Stimulated activated naive B cell treated with anti-CD40 and anti-IgM and Interleukin-4, amounts not matched to agents 10 μg/mL and 1 μg/mL and 100 μg/mL, for 72 hours (primary cell): ENCODE results near the gene CD9.

Experiments
- ATAC-seq, 2 donors: fragments of 150-1000 bp; cut with Tn5 transposase; replicated peaks; 2 replicates each; pipeline ENCODE4 v1.10.0; 2021; ENCODE audit warnings: moderate library complexity in 1 of 2
- DNase-seq: peaks from one replicate; pipeline ENCODE4 v3.0.0; 2021
- H3K27ac Mint-ChIP-seq: one replicate; pipeline ENCODE4 v1.8.0; 2022; ENCODE audit warnings: mild to moderate bottlenecking, mixed read lengths
- H3K27me3 Mint-ChIP-seq, 2 donors: one replicate each; pipeline ENCODE4 v1.8.0; 2022; ENCODE audit warnings: mixed read lengths in 2 of 2
- H3K36me3 Mint-ChIP-seq, 2 donors: one replicate each; pipeline ENCODE4 v1.8.0; 2022; ENCODE audit warnings: mixed read lengths in 2 of 2, mild to moderate bottlenecking in 1 of 2
- H3K4me1 Mint-ChIP-seq, 2 donors: one replicate each; pipeline ENCODE4 v1.8.0; 2022; ENCODE audit warnings: mixed read lengths in 2 of 2, mild to moderate bottlenecking in 1 of 2
- H3K4me3 Mint-ChIP-seq, 2 donors: one replicate each; pipeline ENCODE4 v1.8.0; 2022; ENCODE audit warnings: mild to moderate bottlenecking in 2 of 2, mixed read lengths in 2 of 2, moderate library complexity in 1 of 2
- H3K9me3 Mint-ChIP-seq, 2 donors: one replicate each; pipeline ENCODE4 v1.8.0; 2022; ENCODE audit warnings: mixed read lengths in 2 of 2, mild to moderate bottlenecking in 1 of 2

Gene CD9

GRCh38 chr12:6226679-6227051 is 26.5 kb downstream of the CD9 start:
- H3K36me3 Mint-ChIP-seq = no peaks in the 10 kb centered on the region
- no peaks in the 10 kb centered on the region for H3K9me3 Mint-ChIP-seq
- H3K27ac Mint-ChIP-seq = peak overlapping the region; percentile 42
- H3K4me1 Mint-ChIP-seq = peaks cover 27 to 54% of the 10 kb centered on the region in 2 donors
- peak overlapping the region in 1 of 2 donors; percentile 33 for H3K4me3 Mint-ChIP-seq
- no peak for ATAC-seq
- DNase-seq = no peak
- peaks cover 0 to 4% of the 10 kb centered on the region in 2 donors for H3K27me3 Mint-ChIP-seq

GRCh38 chr12:6228535-6229223 is 28.5 kb downstream of the CD9 start:
- no peak for DNase-seq

DNA sequence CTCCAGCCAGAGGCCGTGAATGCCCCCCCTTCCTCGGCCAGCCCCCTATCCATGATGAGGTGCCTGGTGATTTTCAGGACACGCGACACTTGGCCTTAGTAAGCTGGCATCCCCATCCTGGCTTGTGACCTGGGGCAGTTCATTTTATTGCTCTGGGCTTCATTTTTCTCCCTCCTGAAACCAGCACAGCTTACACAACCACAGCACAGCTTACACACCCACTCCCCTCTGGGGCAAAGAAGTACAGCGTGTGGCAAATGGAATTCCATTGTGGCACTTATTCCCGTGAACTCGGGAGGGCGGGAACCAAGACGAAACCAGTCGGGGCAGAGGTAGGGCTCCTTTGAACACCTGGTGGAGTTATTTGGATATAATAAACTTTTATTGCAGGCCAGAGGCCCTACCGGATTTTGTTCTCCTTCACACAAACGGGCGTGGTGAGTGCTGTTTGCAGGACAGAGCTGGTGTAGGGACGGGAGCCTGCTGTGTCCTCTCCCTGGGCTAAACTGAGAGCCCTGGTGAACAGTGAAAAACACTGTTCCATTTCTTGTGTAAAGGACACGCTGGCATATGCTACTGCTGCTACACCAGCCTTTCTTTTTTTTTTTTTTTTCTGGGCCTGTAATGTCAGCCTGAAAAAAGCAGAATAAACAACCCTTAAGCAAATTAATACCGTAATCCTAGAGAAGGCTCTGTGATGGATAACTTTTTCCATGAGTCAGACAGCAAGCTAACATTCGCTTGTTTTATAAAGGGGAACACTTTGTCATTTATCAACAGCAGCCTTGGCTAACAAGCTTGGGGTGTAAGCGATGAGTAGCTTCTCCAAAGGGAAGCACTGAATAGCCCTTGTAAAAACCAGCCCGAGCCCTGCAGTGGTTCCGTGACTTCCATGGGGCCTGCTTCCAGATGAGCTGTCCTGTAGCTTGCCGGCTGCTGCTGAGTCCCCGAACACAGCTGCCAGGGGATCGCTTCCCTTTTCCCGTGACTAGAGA is 29.3 kb downstream of the CD9 start:
- Mint-ChIP-seq H3K9me3 (no peaks in the 10 kb centered on the region), H3K27me3 (peaks cover 0 to 4% of the 10 kb centered on the region in 2 donors), H3K4me1 (peaks cover 25 to 35% of the 10 kb centered on the region in 2 donors), H3K27ac (no peak overlapping the region), H3K36me3 (peaks cover 3 to 6% of the 10 kb centered on the region in 2 donors), H3K4me3 (no peak overlapping the region)
- no peak for ATAC-seq
- DNase-seq = no peak

More at GRCh38 chr12:6228535-6229223, 28.5 kb downstream of the CD9 start:
- ATAC-seq = no peak
- Mint-ChIP-seq H3K36me3 (peaks cover 0 to 1% of the 10 kb centered on the region in 2 donors), H3K4me1 (peaks cover 27 to 43% of the 10 kb centered on the region in 2 donors), H3K9me3 (no peaks in the 10 kb centered on the region), H3K27ac (no peak overlapping the region), H3K27me3 (peaks cover 0 to 4% of the 10 kb centered on the region in 2 donors), H3K4me3 (no peak overlapping the region)

DNA sequence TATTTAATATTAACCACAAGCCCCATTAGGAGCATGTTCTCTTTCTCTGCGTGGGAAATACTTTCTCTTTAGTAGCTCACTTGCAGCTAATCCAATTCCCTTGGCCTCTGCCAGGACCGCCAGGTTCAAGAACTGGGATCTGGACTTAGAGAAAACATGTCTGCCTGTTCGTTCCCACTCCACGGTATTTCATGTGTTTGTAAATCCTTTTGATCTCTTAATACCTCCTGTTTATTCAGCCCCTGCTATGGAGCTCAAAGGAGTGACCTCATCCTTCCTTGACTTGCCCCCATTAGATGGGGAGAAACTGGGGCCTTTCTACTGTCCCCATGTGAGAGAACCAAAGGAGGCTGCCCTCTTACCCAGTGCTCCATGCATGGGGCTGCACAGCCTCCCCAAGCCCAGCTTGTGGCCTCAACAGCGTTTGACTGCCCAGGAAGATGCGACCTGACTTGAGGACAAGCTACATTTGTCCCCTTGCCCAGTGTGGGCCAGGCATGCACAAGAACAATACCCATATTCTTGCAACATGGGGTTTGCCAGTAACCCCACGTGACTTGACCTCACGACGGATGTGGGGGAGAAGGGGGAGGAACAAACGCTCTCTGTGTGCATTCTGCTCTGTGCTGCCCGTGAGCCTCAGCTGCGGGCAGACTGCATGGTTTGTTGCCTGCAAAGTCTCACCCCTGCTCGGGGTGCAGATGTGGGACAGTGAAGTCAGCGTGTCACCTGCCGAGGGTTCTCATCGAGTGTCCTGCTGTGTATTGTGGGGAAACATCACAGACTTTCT is 30.3 kb downstream of the CD9 start:
- ATAC-seq = peak; percentile 94 to 97
- Mint-ChIP-seq H3K9me3 (no peaks in the 10 kb centered on the region), H3K4me1 (peaks cover 21 to 25% of the 10 kb centered on the region in 2 donors), H3K27ac (peak overlapping the region; percentile 76), H3K27me3 (peaks cover 0 to 4% of the 10 kb centered on the region in 2 donors), H3K36me3 (peaks cover 6 to 15% of the 10 kb centered on the region in 2 donors), H3K4me3 (peak overlapping the region in 1 of 2 donors; percentile 1)
- peak; percentile 39 for DNase-seq

- DNase-seq (no peak), ATAC-seq (no peak)
- peaks cover 10 to 14% of the 10 kb centered on the region in 2 donors for H3K4me1 Mint-ChIP-seq
- H3K27ac Mint-ChIP-seq = no peak overlapping the region
- no peaks in the 10 kb centered on the region for H3K27me3 Mint-ChIP-seq
- H3K36me3 Mint-ChIP-seq = peaks cover 11 to 20% of the 10 kb centered on the region in 2 donors
- H3K9me3 Mint-ChIP-seq = no peaks in the 10 kb centered on the region
- H3K4me3 Mint-ChIP-seq = no peak overlapping the region
These were observed 31.4 kb downstream of the CD9 start for GRCh38 chr12:6231359-6232268.

DNA sequence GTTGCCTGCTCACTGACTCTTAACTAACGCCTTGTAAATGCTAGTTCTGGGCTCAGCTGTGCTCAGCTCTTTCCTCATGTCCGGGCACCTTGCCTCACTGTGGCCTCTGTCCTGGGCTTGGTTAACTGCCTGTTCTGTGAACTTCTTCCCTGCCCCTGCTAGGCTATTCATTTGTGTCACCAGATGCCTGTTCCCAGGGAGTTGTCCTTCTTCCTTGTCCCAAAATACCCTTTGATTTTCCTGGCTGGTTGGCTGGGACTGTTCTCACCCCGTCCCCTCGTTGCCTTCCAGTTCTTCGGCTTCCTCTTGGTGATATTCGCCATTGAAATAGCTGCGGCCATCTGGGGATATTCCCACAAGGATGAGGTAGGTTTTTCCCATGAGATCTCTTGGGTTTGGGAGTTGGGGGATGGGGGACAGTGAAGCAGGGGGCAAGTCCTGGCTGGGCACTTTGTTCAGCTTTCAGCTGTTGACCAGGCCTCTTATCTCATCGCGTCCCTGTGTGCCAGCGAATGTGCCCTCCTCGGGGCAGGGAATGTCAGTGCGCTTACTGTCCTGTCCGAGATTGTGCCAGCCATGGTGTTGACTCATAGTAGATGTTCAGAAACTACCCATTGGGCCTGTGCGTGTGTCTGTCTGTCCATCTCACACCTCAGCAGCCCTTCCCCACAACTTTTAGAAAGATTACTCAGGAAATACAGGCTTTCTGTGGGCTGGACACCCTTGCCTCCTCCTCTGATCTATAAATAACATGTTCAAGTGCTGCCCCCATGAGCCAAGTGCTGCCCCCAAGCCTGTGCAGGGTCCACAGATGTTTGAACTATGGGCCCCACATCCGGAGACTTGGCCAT is 33.1 kb downstream of the CD9 start:
- H3K27me3 Mint-ChIP-seq = peaks cover 0 to 3% of the 10 kb centered on the region in 2 donors
- peaks cover 9 to 11% of the 10 kb centered on the region in 2 donors for H3K4me1 Mint-ChIP-seq
- no peaks in the 10 kb centered on the region for H3K9me3 Mint-ChIP-seq
- DNase-seq (no peak), ATAC-seq (no peak)
- H3K36me3 Mint-ChIP-seq = peaks cover 19 to 27% of the 10 kb centered on the region in 2 donors
- H3K4me3 Mint-ChIP-seq = no peak overlapping the region
- no peak overlapping the region for H3K27ac Mint-ChIP-seq

GRCh38 chr12:6234214-6234613 is 34.0 kb downstream of the CD9 start:
- peaks cover 9 to 11% of the 10 kb centered on the region in 2 donors for H3K4me1 Mint-ChIP-seq
- no peak overlapping the region for H3K27ac Mint-ChIP-seq
- no peaks in the 10 kb centered on the region for H3K9me3 Mint-ChIP-seq
- peaks cover 19 to 27% of the 10 kb centered on the region in 2 donors for H3K36me3 Mint-ChIP-seq
- H3K27me3 Mint-ChIP-seq = peaks cover 0 to 3% of the 10 kb centered on the region in 2 donors
- H3K4me3 Mint-ChIP-seq = no peak overlapping the region
- DNase-seq = no peak
- no peak for ATAC-seq

DNA sequence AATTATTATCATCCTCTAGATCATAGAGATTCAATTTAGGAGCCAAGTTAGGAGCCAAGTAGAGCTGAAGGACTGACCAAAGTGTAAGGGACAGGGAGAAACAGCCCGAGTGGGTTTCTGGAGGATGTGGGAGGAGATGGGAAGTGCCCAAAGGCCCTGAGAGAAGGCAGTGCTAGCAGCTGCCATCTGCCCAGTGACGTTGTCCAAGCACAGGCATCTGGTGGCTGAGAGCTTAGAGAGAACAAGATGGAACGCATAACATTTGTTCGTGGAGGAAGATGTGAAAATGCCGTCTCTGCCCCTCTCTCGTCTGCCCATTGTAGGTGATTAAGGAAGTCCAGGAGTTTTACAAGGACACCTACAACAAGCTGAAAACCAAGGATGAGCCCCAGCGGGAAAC is 34.7 kb downstream of the CD9 start:
- no peak for ATAC-seq
- H3K9me3 Mint-ChIP-seq = no peaks in the 10 kb centered on the region
- peaks cover 9 to 11% of the 10 kb centered on the region in 2 donors for H3K4me1 Mint-ChIP-seq
- peaks cover 0 to 3% of the 10 kb centered on the region in 2 donors for H3K27me3 Mint-ChIP-seq
- H3K27ac Mint-ChIP-seq = no peak overlapping the region
- DNase-seq = no peak
- no peak overlapping the region for H3K4me3 Mint-ChIP-seq
- peaks cover 19 to 31% of the 10 kb centered on the region in 2 donors for H3K36me3 Mint-ChIP-seq

GRCh38 chr12:6235499-6235898 is 35.3 kb downstream of the CD9 start:
- H3K4me3 Mint-ChIP-seq = no peak overlapping the region
- peaks cover 5 to 7% of the 10 kb centered on the region in 2 donors for H3K4me1 Mint-ChIP-seq
- no peaks in the 10 kb centered on the region for H3K9me3 Mint-ChIP-seq
- peaks cover 0 to 3% of the 10 kb centered on the region in 2 donors for H3K27me3 Mint-ChIP-seq
- ATAC-seq (no peak), DNase-seq (no peak)
- peaks cover 19 to 31% of the 10 kb centered on the region in 2 donors for H3K36me3 Mint-ChIP-seq
- H3K27ac Mint-ChIP-seq = no peak overlapping the region

- Mint-ChIP-seq H3K4me3 (no peak overlapping the region), H3K9me3 (no peaks in the 10 kb centered on the region), H3K4me1 (peaks cover 0 to 2% of the 10 kb centered on the region in 2 donors), H3K27me3 (peaks cover 0 to 3% of the 10 kb centered on the region in 2 donors), H3K27ac (no peak overlapping the region), H3K36me3 (peaks cover 19 to 31% of the 10 kb centered on the region in 2 donors)
- DNase-seq = no peak
- ATAC-seq = no peak
These were observed 35.9 kb downstream of the CD9 start for GRCh38 chr12:6235906-6236640.

DNA sequence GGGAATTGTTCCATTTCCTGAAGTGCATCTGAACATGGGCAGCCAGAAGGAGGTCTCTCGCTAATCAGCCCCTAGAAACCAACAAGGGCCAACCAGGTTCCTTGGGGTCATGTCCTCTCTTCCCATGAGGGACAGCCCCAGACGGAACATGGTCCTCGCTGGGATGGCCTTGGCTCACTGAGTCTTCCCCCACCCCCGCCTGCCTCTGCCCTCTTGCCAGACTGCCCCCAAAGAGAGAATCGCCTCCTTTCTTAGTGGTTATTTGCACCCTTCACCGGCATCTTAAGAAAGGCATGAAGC is 36.4 kb downstream of the CD9 start:
- H3K36me3 Mint-ChIP-seq = peaks cover 19 to 31% of the 10 kb centered on the region in 2 donors
- no peak for DNase-seq
- no peaks in the 10 kb centered on the region for H3K9me3 Mint-ChIP-seq
- ATAC-seq = no peak
- peaks cover 0 to 2% of the 10 kb centered on the region in 2 donors for H3K4me1 Mint-ChIP-seq
- no peak overlapping the region for H3K4me3 Mint-ChIP-seq
- H3K27ac Mint-ChIP-seq = no peak overlapping the region
- H3K27me3 Mint-ChIP-seq = peaks cover 0 to 3% of the 10 kb centered on the region in 2 donors

DNA sequence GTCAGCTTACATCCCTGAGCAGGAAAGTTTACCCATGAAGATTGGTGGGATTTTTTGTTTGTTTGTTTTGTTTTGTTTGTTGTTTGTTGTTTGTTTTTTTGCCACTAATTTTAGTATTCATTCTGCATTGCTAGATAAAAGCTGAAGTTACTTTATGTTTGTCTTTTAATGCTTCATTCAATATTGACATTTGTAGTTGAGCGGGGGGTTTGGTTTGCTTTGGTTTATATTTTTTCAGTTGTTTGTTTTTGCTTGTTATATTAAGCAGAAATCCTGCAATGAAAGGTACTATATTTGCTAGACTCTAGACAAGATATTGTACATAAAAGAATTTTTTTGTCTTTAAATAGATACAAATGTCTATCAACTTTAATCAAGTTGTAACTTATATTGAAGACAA is 37.6 kb downstream of the CD9 start:
- ATAC-seq (no peak), DNase-seq (no peak)
- Mint-ChIP-seq H3K4me3 (no peak overlapping the region), H3K36me3 (peaks cover 19 to 30% of the 10 kb centered on the region in 2 donors), H3K27ac (no peak overlapping the region), H3K27me3 (peaks cover 0 to 3% of the 10 kb centered on the region in 2 donors), H3K4me1 (peaks cover 0 to 2% of the 10 kb centered on the region in 2 donors), H3K9me3 (no peaks in the 10 kb centered on the region)
